ENCODE measurements around the gene FAF1.
"Not testable (repeated sequence)": the region's sequence is repeated elsewhere in the genome, so short reads cannot be mapped to it uniquely, and the experiment has no call there.

FAF1 gene

DNA sequence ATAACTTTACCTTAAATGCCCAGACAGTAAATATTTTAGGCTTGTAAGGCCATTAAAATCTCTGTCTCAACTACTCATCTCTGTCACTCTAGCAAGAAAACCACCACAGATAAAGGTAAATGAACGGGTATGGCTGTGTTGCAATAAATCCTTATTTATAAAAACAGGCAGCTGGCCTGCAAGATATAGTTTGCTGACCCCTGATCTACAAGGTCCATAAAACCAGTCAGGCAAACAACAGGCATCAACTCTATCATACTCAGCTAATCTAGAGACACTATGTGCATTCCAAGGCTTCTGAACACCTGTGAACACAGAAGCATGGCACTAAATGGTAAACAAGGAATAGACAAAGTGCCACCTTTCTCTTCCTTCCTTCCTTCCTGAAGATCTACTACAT lies 9.7 kb downstream of the FAF1 start:
- Histone ChIP-seq H3K27me3 (ENCODE audit: low read depth, low read length) (no peaks in the 10 kb centered on the region), H3K4me1 (ENCODE audit: control insufficient read depth in 1 of 2, insufficient read depth in 2 of 2, low read length in 2 of 2) (no peaks in the 10 kb centered on the region), H3K36me3 (ENCODE audit: control insufficient read depth in 1 of 2, insufficient read depth in 2 of 2, low read length in 2 of 2) (no peaks in the 10 kb centered on the region), H3K4me3 (ENCODE audit: low read depth in 1 of 2, low read length in 2 of 2) (no peak overlapping the region), H3K9me3 (ENCODE audit: control insufficient read depth in 1 of 2, low read length in 2 of 2) (no peaks in the 10 kb centered on the region), H3K27ac (ENCODE audit: low read length) (no peak overlapping the region)

GRCh38 chr1:50949286-50949982 lies 10.6 kb downstream of the FAF1 start:
- Histone ChIP-seq H3K9me3 (ENCODE audit: control insufficient read depth in 1 of 2, low read length in 2 of 2) (no peaks in the 10 kb centered on the region), H3K27ac (ENCODE audit: low read length) (no peak overlapping the region), H3K36me3 (ENCODE audit: control insufficient read depth in 1 of 2, insufficient read depth in 2 of 2, low read length in 2 of 2) (no peaks in the 10 kb centered on the region), H3K4me1 (ENCODE audit: control insufficient read depth in 1 of 2, insufficient read depth in 2 of 2, low read length in 2 of 2) (no peaks in the 10 kb centered on the region), H3K27me3 (ENCODE audit: low read depth, low read length) (no peaks in the 10 kb centered on the region), H3K4me3 (ENCODE audit: low read depth in 1 of 2, low read length in 2 of 2) (no peak overlapping the region)

GRCh38 chr1:50942334-50942733 lies 17.7 kb downstream of the FAF1 start:
- no peaks in the 10 kb centered on the region for H3K4me1 ChIP-seq (ENCODE audit: control insufficient read depth in 1 of 2, insufficient read depth in 2 of 2, low read length in 2 of 2)
- H3K27me3 ChIP-seq (ENCODE audit: low read depth, low read length), result no peaks in the 10 kb centered on the region
- no peak overlapping the region for H3K4me3 ChIP-seq (ENCODE audit: low read depth in 1 of 2, low read length in 2 of 2)
- no peaks in the 10 kb centered on the region for H3K36me3 ChIP-seq (ENCODE audit: control insufficient read depth in 1 of 2, insufficient read depth in 2 of 2, low read length in 2 of 2)
- H3K9me3 ChIP-seq (ENCODE audit: control insufficient read depth in 1 of 2, low read length in 2 of 2), result no peaks in the 10 kb centered on the region
- no peak overlapping the region for H3K27ac ChIP-seq (ENCODE audit: low read length)

DNA sequence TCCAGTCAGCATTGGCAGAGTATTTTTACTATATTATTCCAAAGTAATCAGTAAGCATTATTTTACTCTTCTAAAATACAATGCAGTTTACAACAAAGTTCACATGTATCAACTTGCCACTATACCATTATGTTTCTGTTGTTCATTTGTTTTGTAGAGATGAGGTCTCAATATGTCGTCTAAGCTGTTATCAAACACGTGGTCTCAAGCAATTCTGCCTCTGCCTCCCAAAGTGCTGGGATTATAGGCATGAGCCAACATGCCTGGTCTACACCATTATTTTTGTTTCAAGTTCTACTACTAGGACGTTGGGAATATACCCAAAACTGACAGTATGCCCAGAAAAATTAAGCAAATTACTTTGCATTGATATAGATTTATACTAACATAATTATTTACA lies 19.8 kb downstream of the FAF1 start:
- no peaks in the 10 kb centered on the region for H3K9me3 ChIP-seq (ENCODE audit: control insufficient read depth in 1 of 2, low read length in 2 of 2)
- H3K36me3 ChIP-seq (ENCODE audit: control insufficient read depth in 1 of 2, insufficient read depth in 2 of 2, low read length in 2 of 2), result no peaks in the 10 kb centered on the region
- H3K4me1 ChIP-seq (ENCODE audit: control insufficient read depth in 1 of 2, insufficient read depth in 2 of 2, low read length in 2 of 2), result no peaks in the 10 kb centered on the region
- no peaks in the 10 kb centered on the region for H3K27me3 ChIP-seq (ENCODE audit: low read depth, low read length)
- no peak overlapping the region for H3K27ac ChIP-seq (ENCODE audit: low read length)
- H3K4me3 ChIP-seq (ENCODE audit: low read depth in 1 of 2, low read length in 2 of 2), result no peak overlapping the region

DNA sequence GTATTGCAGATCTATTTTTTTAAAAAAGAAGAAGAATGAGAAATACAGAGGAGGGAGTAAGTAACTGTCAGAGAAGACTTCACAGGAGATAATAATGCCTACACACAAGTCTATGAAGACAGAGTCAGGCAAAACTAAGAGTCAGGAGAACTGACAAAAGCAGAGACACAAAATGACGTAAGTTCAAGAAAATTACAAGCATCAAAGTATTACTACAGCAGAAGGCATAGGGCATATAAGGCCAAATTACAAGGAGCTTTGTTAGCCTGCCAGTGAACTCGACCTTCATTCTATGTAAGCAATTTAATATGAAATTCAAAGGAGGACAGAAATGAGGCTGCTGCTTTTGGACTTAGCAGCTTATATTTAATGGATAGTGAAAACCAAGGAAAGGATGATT lies 23.7 kb downstream of the FAF1 start:
- H3K9me3 ChIP-seq (ENCODE audit: control insufficient read depth in 1 of 2, low read length in 2 of 2), result no peaks in the 10 kb centered on the region
- no peaks in the 10 kb centered on the region for H3K36me3 ChIP-seq (ENCODE audit: control insufficient read depth in 1 of 2, insufficient read depth in 2 of 2, low read length in 2 of 2)
- no peak overlapping the region for H3K27ac ChIP-seq (ENCODE audit: low read length)
- no peaks in the 10 kb centered on the region for H3K27me3 ChIP-seq (ENCODE audit: low read depth, low read length)
- no peak overlapping the region for H3K4me3 ChIP-seq (ENCODE audit: low read depth in 1 of 2, low read length in 2 of 2)
- no peaks in the 10 kb centered on the region for H3K4me1 ChIP-seq (ENCODE audit: control insufficient read depth in 1 of 2, insufficient read depth in 2 of 2, low read length in 2 of 2)

DNA sequence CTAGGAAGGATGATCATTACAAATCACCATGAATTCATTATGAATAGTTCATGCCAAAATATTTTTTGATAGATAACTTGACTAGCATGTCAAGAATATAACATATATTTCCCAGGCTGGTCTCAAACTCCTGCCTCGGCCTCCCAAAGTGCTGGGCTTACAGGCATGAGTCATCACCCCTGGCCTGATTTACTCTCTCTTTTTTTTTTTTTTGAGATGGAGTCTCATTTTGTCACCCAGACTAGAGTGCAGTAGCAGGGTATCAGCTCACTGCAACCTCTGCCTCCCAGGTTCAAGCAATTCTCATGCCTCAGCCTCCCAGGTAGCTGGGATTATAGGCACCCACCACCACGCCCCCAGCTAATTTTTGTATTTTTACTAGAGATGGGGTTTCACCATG lies 24.8 kb downstream of the FAF1 start:
- H3K4me3 ChIP-seq (ENCODE audit: low read depth in 1 of 2, low read length in 2 of 2); H3K4me1 ChIP-seq (ENCODE audit: control insufficient read depth in 1 of 2, insufficient read depth in 2 of 2, low read length in 2 of 2); H3K27ac ChIP-seq (ENCODE audit: low read length); H3K9me3 ChIP-seq (ENCODE audit: control insufficient read depth in 1 of 2, low read length in 2 of 2); H3K36me3 ChIP-seq (ENCODE audit: control insufficient read depth in 1 of 2, insufficient read depth in 2 of 2, low read length in 2 of 2); H3K27me3 ChIP-seq (ENCODE audit: low read depth, low read length): not testable (repeated sequence)

GRCh38 chr1:50934838-50935237 lies 25.2 kb downstream of the FAF1 start:
- Histone ChIP-seq H3K9me3 (ENCODE audit: control insufficient read depth in 1 of 2, low read length in 2 of 2) (no peaks in the 10 kb centered on the region), H3K27me3 (ENCODE audit: low read depth, low read length) (no peaks in the 10 kb centered on the region), H3K36me3 (ENCODE audit: control insufficient read depth in 1 of 2, insufficient read depth in 2 of 2, low read length in 2 of 2) (no peaks in the 10 kb centered on the region), H3K4me3 (ENCODE audit: low read depth in 1 of 2, low read length in 2 of 2) (no peak overlapping the region), H3K4me1 (ENCODE audit: control insufficient read depth in 1 of 2, insufficient read depth in 2 of 2, low read length in 2 of 2) (no peaks in the 10 kb centered on the region), H3K27ac (ENCODE audit: low read length) (no peak overlapping the region)

- not testable (repeated sequence) for H3K27ac ChIP-seq (ENCODE audit: low read length); H3K4me1 ChIP-seq (ENCODE audit: control insufficient read depth in 1 of 2, insufficient read depth in 2 of 2, low read length in 2 of 2); H3K9me3 ChIP-seq (ENCODE audit: control insufficient read depth in 1 of 2, low read length in 2 of 2); H3K36me3 ChIP-seq (ENCODE audit: control insufficient read depth in 1 of 2, insufficient read depth in 2 of 2, low read length in 2 of 2); H3K27me3 ChIP-seq (ENCODE audit: low read depth, low read length); H3K4me3 ChIP-seq (ENCODE audit: low read depth in 1 of 2, low read length in 2 of 2)
Observed at GRCh38 chr1:50933770-50934169, 26.3 kb downstream of the FAF1 start.

- H3K4me1 ChIP-seq (ENCODE audit: control insufficient read depth in 1 of 2, insufficient read depth in 2 of 2, low read length in 2 of 2); H3K27ac ChIP-seq (ENCODE audit: low read length); H3K4me3 ChIP-seq (ENCODE audit: low read depth in 1 of 2, low read length in 2 of 2); H3K36me3 ChIP-seq (ENCODE audit: control insufficient read depth in 1 of 2, insufficient read depth in 2 of 2, low read length in 2 of 2); H3K27me3 ChIP-seq (ENCODE audit: low read depth, low read length); H3K9me3 ChIP-seq (ENCODE audit: control insufficient read depth in 1 of 2, low read length in 2 of 2): not testable (repeated sequence)
Observed at GRCh38 chr1:50932043-50932442, 28.0 kb downstream of the FAF1 start.

GRCh38 chr1:50930965-50931737 lies 28.9 kb downstream of the FAF1 start:
- no peaks in the 10 kb centered on the region for H3K27me3 ChIP-seq (ENCODE audit: low read depth, low read length)
- H3K27ac ChIP-seq (ENCODE audit: low read length), result no peak overlapping the region
- H3K4me3 ChIP-seq (ENCODE audit: low read depth in 1 of 2, low read length in 2 of 2), result no peak overlapping the region
- H3K9me3 ChIP-seq (ENCODE audit: control insufficient read depth in 1 of 2, low read length in 2 of 2), result no peaks in the 10 kb centered on the region
- no peaks in the 10 kb centered on the region for H3K4me1 ChIP-seq (ENCODE audit: control insufficient read depth in 1 of 2, insufficient read depth in 2 of 2, low read length in 2 of 2)
- H3K36me3 ChIP-seq (ENCODE audit: control insufficient read depth in 1 of 2, insufficient read depth in 2 of 2, low read length in 2 of 2), result no peaks in the 10 kb centered on the region

DNA sequence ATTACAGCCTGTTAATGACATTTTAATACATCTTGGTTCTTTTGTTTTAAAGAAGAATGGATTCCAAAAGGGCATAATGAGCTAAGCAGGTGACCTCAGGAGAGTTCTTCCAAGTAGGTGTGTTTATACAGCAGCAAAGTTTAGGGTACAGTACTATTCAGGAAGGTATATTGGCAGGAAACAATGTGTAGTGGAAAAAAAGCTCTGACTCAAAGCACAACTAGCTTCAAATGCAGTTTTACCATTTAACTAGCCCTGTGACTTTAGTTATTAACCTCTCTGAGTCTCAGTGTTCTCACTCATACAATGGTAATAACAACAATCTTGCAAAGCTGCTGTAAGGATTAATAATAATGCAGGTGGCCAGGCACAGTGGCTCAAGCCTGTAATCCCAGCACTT lies 29.9 kb downstream of the FAF1 start:
- Histone ChIP-seq H3K36me3 (ENCODE audit: control insufficient read depth in 1 of 2, insufficient read depth in 2 of 2, low read length in 2 of 2) (no peaks in the 10 kb centered on the region), H3K4me3 (ENCODE audit: low read depth in 1 of 2, low read length in 2 of 2) (no peak overlapping the region), H3K4me1 (ENCODE audit: control insufficient read depth in 1 of 2, insufficient read depth in 2 of 2, low read length in 2 of 2) (no peaks in the 10 kb centered on the region), H3K9me3 (ENCODE audit: control insufficient read depth in 1 of 2, low read length in 2 of 2) (no peaks in the 10 kb centered on the region), H3K27ac (ENCODE audit: low read length) (no peak overlapping the region), H3K27me3 (ENCODE audit: low read depth, low read length) (no peaks in the 10 kb centered on the region)
